Osteoblast (primary cell): ENCODE data around the gene MYOD1. TPM values are rescaled to one million over a fixed set of nuclear protein-coding genes. Genes with fewer than 3 reads are reported as not detected.

Experiments
- DNase-seq: peaks from one replicate; pipeline ENCODE4 v3.0.0; 2011; ENCODE audit warnings: low spot score, mixed read lengths; ENCODE audit not compliant: insufficient read length; ENCODE audit errors: missing footprints
- H2AFZ ChIP-seq: 2 replicates; pipeline ENCODE4 v1.6.0; 2011; ENCODE audit warnings: mild to moderate bottlenecking, low read length
- H3K27ac ChIP-seq: 2 replicates; pipeline ENCODE4 v1.5.1; 2011; ENCODE audit warnings: mild to moderate bottlenecking, low read depth, low read length, moderate library complexity
- H3K27me3 ChIP-seq: 2 replicates; pipeline ENCODE4 v1.6.0; 2012; ENCODE audit warnings: mild to moderate bottlenecking, control low read depth, inconsistent platforms, low read length, moderate library complexity; ENCODE audit not compliant: insufficient read depth
- H3K36me3 ChIP-seq: 2 replicates; pipeline ENCODE4 v1.5.1; 2011; ENCODE audit warnings: mild to moderate bottlenecking, low read length, control low read depth, moderate library complexity; ENCODE audit not compliant: insufficient read depth
- H3K4me1 ChIP-seq: 2 replicates; pipeline ENCODE4 v1.5.1; 2011; ENCODE audit warnings: mild to moderate bottlenecking, low read length, control low read depth, moderate library complexity; ENCODE audit not compliant: insufficient read depth
- H3K4me2 ChIP-seq: 2 replicates; pipeline ENCODE4 v1.6.0; 2011; ENCODE audit warnings: mild to moderate bottlenecking, low read length; ENCODE audit not compliant: insufficient read depth
- H3K4me3 ChIP-seq: fragments of 200-600 bp; sonication (generic); 3 replicates; pipeline ENCODE4 v1.5.1; 2012; ENCODE audit warnings: mild to moderate bottlenecking, low read length, inconsistent platforms; ENCODE audit not compliant: insufficient read depth
- H3K79me2 ChIP-seq: 2 replicates; pipeline ENCODE4 v1.6.0; 2012; ENCODE audit warnings: mild to moderate bottlenecking, low read length, control low read depth, inconsistent platforms; ENCODE audit not compliant: insufficient read depth
- H3K9me3 ChIP-seq: 2 replicates; pipeline ENCODE4 v1.5.1; 2011; ENCODE audit warnings: low read depth, low read length, control low read depth
- H4K20me1 ChIP-seq: 2 replicates; pipeline ENCODE4 v1.6.0; 2012; ENCODE audit warnings: mild to moderate bottlenecking, low read length, control low read depth; ENCODE audit not compliant: insufficient read depth
- CTCF ChIP-seq: IDR thresholded peaks from 2 replicates; pipeline ENCODE4 v1.5.1; 2011; ENCODE audit warnings: mild to moderate bottlenecking, low read depth, low read length, moderate library complexity; ENCODE audit errors: extremely low read depth
- total RNA-seq: library from RNA; depleted of rRNA; stranded (reverse); fragments of >200 nt; gene quantifications from 2 replicates; pipeline ENCODE4 v1.2.3, GENCODE V29; 2012

MYOD1 gene
- total RNA-seq, 1 donor = not detected

- H3K79me2 ChIP-seq = no peaks in the 10 kb centered on the region
- H2AFZ ChIP-seq = peak overlapping the region; percentile 42
- H3K36me3 ChIP-seq = no peaks in the 10 kb centered on the region
- no peak overlapping the region for H3K4me2 ChIP-seq
- no peaks in the 10 kb centered on the region for H4K20me1 ChIP-seq
- peaks cover 7% of the 10 kb centered on the region for H3K4me1 ChIP-seq
- DNase-seq = no peak
- H3K9me3 ChIP-seq = no peaks in the 10 kb centered on the region
- H3K27ac ChIP-seq = no peak overlapping the region
- TF ChIP-seq CTCF = no peak
- no peak overlapping the region for H3K4me3 ChIP-seq
- H3K27me3 ChIP-seq = peaks cover 13% of the 10 kb centered on the region
These were observed 35.8 kb upstream of the MYOD1 start for GRCh38 chr11:17683377-17684161.

- H3K9me3 ChIP-seq = no peaks in the 10 kb centered on the region
- H2AFZ ChIP-seq = no peak overlapping the region
- no peak for TF ChIP-seq CTCF
- H3K4me3 ChIP-seq = no peak overlapping the region
- H3K79me2 ChIP-seq = no peaks in the 10 kb centered on the region
- H4K20me1 ChIP-seq = no peaks in the 10 kb centered on the region
- no peaks in the 10 kb centered on the region for H3K36me3 ChIP-seq
- H3K4me2 ChIP-seq = no peak overlapping the region
- H3K27ac ChIP-seq = no peak overlapping the region
- H3K27me3 ChIP-seq = peaks cover 13% of the 10 kb centered on the region
- H3K4me1 ChIP-seq = peaks cover 7% of the 10 kb centered on the region
- DNase-seq = no peak
These were observed 34.8 kb upstream of the MYOD1 start for GRCh38 chr11:17684550-17684949.

- Histone ChIP-seq H3K4me3 (no peak overlapping the region), H4K20me1 (no peaks in the 10 kb centered on the region), H2AFZ (no peak overlapping the region), H3K4me1 (peaks cover 7% of the 10 kb centered on the region), H3K27ac (no peak overlapping the region), H3K27me3 (peaks cover 15% of the 10 kb centered on the region), H3K4me2 (no peak overlapping the region), H3K36me3 (no peaks in the 10 kb centered on the region), H3K9me3 (no peaks in the 10 kb centered on the region), H3K79me2 (no peaks in the 10 kb centered on the region)
- no peak for DNase-seq
- no peak for TF ChIP-seq CTCF
These were observed 33.0 kb upstream of the MYOD1 start for GRCh38 chr11:17686231-17686980.
